ENCODE data around the gene GALM.
"Not testable (repeated sequence)": the region's sequence is repeated elsewhere in the genome, so short reads cannot be mapped to it uniquely, and the experiment has no call there.

The GALM gene

DNA sequence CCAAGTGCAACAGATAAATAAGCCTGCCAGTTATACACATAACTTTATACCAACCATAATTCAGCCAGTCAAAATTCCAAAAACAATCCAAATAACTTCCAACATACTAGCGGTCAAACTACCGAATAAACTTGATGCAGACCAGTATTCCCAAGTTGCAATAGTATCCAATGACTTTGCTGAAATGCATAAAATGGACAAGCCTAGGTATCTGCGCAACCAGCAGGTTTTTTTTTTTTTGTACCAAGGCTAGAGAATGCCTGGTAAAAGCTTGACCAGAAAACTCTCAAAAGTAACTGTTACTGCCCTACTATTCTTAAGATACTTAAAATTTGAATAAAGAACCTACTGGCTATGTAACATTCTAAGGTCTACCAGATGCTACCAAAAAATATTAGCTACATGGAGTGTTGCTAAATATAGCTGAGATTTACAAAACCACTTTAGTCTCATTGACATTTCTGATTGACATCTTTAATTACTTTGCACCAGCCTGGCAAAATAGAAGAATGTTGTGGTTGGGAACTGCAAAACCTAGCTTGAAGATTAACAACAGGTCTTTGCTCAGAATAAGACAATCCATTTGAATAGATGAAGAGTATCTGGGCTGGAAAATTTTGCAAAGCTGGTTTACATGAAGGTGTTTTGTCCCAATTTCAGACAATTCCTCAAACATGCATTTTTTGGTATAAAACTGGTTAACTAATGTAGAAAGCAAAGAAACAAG lies 77.9 kb downstream of the GALM start:
- no peak for DNase-seq

GRCh38 chr2:38744399-38744780 lies 78.5 kb downstream of the GALM start:
- no peak for DNase-seq

- no peak for DNase-seq
Measured at GRCh38 chr2:38745267-38745666, 79.4 kb downstream of the GALM start.

DNA sequence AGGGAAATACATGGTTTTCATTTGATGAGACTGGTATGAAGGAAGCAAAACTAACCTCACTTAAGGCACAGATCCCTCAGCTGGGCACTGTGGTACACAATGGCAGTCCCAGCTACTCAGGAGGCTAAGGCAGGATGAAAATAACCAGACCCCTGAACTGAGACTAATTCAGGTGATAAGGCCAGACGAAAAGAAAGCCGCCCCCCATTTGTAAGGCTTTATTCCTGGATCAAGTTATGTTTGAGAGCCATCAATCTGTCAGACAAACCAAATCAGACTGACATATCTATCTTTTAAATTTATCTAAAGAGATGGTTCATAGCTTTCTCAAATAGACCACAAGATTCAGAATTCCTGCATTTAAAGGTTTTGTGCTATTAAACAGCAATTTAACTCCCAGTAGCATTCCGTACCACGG lies 81.1 kb downstream of the GALM start:
- no peak for DNase-seq

DNA sequence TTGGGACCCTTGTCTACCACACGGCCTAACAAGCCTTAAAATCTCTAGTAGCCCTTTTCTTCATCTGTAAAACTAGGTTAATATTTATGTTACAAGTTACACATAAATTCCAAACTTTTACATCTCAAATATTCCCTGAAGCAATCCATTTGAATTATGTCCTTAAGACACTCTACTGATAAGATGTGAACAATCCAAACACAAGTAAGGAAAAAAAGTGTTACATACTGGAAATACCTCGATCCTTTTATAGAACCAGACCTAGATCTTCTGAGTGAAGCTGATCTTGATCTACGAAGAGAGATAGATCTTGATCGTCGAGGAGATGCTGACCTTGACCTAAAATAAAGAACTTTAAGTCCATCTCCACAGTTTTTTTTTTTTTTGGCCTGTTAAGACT lies 81.9 kb downstream of the GALM start:
- DNase-seq = no peak

DNA sequence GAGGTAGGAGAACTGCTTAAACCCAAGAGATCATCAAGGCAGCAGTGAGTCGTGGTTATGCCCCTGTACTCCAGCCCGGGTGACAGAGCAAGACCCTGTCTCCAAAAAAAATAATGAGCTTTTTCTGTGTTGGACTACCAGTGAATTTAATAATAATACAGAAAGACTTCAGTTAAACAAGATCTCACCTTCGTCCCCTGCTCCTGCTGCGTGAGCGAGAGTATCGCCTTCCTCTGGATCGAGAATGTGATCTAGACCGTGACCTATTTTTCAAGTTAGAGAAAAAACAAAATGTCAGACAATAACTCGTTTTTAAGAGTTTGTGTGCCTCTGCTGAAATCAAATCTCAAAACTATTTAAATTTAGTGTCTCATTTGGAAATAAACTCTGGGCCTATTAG lies 82.5 kb downstream of the GALM start:
- no peak for DNase-seq

GRCh38 chr2:38748943-38749804 lies 83.3 kb downstream of the GALM start:
- DNase-seq = no peak

- DNase-seq = peak; percentile 18
Measured at GRCh38 chr2:38750011-38750890, 84.3 kb downstream of the GALM start.

- peak; percentile 99 for DNase-seq
Measured at GRCh38 chr2:38750891-38751595, 85.1 kb downstream of the GALM start, which contains the start of gene SRSF7. Gene SRSF7 (minus strand): TSS chr2:38751361. CDS start chr2:38751256, 105 bp downstream.

DNA sequence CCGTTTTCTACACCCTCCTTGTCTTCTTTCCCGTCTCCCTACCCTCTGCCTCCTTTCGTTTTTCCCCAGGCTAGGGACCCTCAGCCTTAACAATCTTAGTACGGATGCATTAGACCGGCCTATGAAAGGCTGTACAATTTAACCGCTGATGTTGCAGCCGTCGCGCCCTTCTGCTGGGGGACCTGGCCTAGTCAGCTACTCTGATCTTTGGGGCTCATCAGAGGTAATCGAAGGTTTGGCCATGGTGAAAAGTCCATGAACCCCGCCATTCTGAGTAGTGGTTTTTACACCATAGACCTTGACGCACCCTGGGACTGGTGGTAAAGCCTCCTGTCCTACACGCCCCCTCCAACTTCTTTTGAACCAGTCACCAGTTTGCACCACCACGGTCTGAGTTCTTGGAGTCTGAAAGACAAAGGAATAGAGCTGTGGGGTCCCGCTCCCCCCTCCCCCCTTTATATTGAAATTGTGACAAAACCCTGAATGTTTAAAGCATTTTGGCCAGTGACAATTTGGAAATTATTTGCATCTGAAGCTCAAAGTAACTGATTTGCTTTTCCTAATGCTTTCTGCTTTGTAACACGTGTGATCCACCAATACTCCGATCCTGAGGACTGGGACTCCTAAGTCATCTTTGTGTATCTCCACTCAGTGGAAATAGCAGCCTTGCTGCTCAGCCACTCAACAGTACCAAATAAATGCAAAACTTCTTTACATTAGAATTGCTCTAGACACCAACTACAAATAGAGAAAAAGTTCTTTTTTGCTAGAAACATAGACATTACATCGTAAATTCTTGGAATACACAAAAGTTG lies 85.9 kb downstream of the GALM start:
- no peak for DNase-seq

GRCh38 chr2:38754049-38754448 lies 88.1 kb downstream of the GALM start:
- no peak for DNase-seq

GRCh38 chr2:38754506-38754905 lies 88.6 kb downstream of the GALM start:
- DNase-seq = no peak

- DNase-seq = not testable (repeated sequence)
Measured at GRCh38 chr2:38755891-38756290, 90.0 kb downstream of the GALM start.

- no peak for DNase-seq
Measured at GRCh38 chr2:38763228-38763627, 97.3 kb downstream of the GALM start.

GRCh38 chr2:38763728-38764127 lies 97.8 kb downstream of the GALM start:
- no peak for DNase-seq

GRCh38 chr2:38765149-38765548 lies 99.2 kb downstream of the GALM start:
- DNase-seq = peak; percentile 79

- no peak for DNase-seq
Measured at GRCh38 chr2:38765551-38765950, 99.6 kb downstream of the GALM start.

DNA sequence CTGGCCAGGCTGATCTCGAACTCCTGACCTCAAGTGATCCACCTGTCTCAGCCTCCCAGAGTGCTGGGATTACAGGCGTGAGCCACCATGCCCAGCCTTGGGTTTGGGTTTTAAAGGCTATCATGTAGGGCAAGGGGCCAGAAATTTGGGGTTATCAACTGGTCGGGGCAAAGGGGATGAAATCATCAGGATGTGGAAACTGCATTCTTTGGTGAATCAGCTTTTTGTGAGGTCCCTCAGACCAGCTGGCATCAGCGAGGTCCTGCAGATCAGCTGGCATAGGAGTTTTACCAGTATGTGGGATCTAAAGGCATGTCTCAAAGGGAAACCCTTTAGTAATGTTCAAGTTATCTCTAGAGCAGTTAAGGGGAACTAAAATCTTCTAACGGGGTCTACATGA lies 105.7 kb downstream of the GALM start:
- DNase-seq = peak; percentile 9

DNA sequence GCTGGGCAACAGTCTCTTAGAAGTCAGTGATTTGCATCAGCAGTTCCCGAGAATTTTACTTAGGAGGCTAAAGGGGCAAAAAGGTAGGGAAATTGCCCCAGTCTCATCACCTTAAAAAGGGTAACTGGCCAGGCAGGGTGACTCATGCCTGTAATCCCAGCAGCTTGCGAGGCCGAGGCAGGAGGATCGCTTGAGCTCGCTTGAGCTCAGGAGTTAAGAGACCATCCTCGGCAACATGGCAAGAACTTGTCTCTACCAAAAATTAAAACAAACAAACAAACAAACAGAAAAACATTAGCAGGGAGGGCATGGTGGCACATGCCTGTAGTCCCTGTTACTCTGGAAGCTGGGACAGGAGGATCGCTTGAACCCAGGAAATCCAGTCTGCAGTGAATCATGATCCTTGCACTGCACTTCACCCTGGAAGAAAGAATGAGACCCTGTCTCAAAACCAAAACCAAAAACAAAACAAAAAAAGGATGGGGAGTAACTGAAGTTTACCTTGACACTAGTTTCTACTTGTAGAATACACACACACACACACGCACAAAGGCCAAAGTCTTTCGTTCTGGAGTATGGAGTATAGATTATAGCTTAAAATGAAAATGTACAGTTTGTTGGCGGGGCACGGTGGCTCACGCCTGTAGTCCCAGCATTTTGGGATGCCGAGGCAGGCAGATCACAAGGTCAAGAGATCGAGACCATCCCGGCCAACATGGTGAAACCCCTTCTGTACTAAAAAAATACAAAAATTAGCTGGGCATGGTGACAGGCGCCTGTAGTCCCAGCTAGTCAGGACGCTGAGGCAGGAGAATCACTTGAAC lies 109.4 kb downstream of the GALM start:
- no peak for DNase-seq

GRCh38 chr2:38775921-38776225 lies 110.0 kb downstream of the GALM start:
- no peak for DNase-seq

DNA sequence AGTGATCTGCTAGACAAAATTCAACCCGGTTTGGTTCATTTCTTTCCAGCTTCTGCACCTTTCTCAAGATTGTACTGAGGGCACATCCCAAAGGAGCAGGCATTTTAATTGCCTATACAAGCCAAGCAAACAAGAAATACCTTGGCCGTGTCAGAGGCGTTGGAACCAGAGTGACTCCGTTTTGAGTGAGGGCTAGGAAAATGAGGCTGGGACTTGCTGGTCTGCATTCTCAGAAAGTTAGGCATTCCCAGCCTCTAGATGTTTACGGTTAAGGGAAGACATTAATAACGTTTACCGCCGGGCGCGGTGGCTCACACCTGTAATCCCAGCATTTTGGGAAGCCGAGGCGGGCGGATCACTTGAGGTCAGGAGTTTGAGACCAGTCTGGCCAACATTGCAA lies 110.6 kb downstream of the GALM start:
- no peak for DNase-seq

All from fibroblast of upper back skin (primary cell).